Measurements from ENCODE around the gene CSAD. TPM values are rescaled to one million over a fixed set of nuclear protein-coding genes. Genes with fewer than 3 reads are reported as not detected.

The CSAD gene
- total RNA-seq, 1 experiment from 2014 or later = 33.1 TPM

DNA sequence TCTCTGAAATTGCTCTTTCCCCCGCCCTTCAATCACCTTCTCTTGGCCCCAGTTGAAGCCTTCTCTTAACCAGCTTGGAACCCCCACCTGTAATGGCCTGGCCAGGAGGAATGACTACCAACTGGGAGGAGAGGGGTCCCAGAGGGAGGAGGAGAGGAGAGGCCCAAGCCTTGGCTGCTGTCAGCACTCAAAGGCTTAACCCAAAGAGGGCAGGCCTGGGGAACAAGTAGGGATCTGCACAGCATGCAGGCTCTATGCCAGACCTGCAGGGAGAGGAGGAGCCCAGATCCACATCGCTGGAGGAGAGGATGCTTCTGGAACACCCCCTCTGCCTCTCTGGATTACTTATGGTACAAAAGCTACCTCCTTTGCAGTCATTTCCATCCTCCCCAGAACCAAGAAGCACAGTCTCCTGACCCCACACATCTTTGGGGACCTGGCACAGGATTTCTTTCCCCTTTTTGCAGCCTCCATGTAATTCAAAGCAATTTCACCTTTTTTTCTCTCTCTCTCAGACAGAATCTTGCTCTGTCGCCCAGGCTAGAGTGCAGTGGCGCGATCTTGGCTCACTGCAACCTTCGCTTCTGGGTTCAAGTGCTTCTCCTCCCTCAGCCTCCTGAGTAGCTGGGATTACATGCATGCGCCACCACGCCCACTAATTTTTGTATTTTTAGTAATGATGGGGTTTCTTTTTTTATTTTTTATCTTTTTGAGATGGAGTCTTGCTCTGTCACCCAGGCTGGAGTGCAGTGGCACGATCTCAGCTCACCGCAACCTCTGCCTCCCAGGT lies 45.1 kb upstream of the CSAD start:
- peaks cover 47% of the 10 kb centered on the region for H3F3A ChIP-seq (ENCODE audit: insufficient read depth, low read depth)
- ChIA-PET CTCF (interaction anchor here (0.6 to 0.7 kb wide), 2 partner anchors 90 to 397 kb away, joined by 3 read pairs; no protein-coding TSS in a partner anchor), POLR2A (ENCODE audit: unreplicated experiment) (interaction anchor here (0.6 kb wide), 1 partner anchor 44 kb away, joined by 4 read pairs; no protein-coding TSS in a partner anchor)
- no peaks in the 10 kb centered on the region for H3K27me3 ChIP-seq (ENCODE audit: insufficient read depth, low read depth)
- peaks cover 70% of the 10 kb centered on the region for H3K4me1 ChIP-seq (replicated peaks; ENCODE audit: insufficient read depth)
- intact Hi-C loops (cut with micrococcal nuclease; ENCODE audit: unreplicated experiment) = no loop called here
- no peak overlapping the region for H3K4me3 ChIP-seq
- peak overlapping the region; percentile 41; the same call in 1 of the 2 replicates for H3K4me2 ChIP-seq
- TF ChIP-seq EZH2 (IDR thresholded peaks at IDR 0.05; ENCODE audit: low read depth) = no peak
- TF ChIP-seq, protein P1, sequence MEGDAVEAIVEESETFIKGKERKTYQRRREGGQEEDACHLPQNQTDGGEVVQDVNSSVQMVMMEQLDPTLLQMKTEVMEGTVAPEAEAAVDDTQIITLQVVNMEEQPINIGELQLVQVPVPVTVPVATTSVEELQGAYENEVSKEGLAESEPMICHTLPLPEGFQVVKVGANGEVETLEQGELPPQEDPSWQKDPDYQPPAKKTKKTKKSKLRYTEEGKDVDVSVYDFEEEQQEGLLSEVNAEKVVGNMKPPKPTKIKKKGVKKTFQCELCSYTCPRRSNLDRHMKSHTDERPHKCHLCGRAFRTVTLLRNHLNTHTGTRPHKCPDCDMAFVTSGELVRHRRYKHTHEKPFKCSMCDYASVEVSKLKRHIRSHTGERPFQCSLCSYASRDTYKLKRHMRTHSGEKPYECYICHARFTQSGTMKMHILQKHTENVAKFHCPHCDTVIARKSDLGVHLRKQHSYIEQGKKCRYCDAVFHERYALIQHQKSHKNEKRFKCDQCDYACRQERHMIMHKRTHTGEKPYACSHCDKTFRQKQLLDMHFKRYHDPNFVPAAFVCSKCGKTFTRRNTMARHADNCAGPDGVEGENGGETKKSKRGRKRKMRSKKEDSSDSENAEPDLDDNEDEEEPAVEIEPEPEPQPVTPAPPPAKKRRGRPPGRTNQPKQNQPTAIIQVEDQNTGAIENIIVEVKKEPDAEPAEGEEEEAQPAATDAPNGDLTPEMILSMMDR (conservative IDR thresholded peaks at IDR 0.05) = no peak
- no peaks in the 10 kb centered on the region for H4K20me1 ChIP-seq (ENCODE audit: insufficient read depth)
- no TSS peak for BruUV-seq (replicated peaks)
- H3K9me2 ChIP-seq (ENCODE audit: insufficient read depth) = no peaks in the 10 kb centered on the region
- H3K27ac ChIP-seq = no peak overlapping the region
- peaks cover 10% of the 10 kb centered on the region; the same call in 1 of the 2 replicates for H3K36me3 ChIP-seq (ENCODE audit: low read depth)
- DNase-seq = no peak
- H3K79me2 ChIP-seq (ENCODE audit: low read depth) = peaks cover 45% of the 10 kb centered on the region
- no peak overlapping the region for H2AFZ ChIP-seq
- H3K9me3 ChIP-seq (ENCODE audit: insufficient read depth, low read depth) = no peaks in the 10 kb centered on the region

DNA sequence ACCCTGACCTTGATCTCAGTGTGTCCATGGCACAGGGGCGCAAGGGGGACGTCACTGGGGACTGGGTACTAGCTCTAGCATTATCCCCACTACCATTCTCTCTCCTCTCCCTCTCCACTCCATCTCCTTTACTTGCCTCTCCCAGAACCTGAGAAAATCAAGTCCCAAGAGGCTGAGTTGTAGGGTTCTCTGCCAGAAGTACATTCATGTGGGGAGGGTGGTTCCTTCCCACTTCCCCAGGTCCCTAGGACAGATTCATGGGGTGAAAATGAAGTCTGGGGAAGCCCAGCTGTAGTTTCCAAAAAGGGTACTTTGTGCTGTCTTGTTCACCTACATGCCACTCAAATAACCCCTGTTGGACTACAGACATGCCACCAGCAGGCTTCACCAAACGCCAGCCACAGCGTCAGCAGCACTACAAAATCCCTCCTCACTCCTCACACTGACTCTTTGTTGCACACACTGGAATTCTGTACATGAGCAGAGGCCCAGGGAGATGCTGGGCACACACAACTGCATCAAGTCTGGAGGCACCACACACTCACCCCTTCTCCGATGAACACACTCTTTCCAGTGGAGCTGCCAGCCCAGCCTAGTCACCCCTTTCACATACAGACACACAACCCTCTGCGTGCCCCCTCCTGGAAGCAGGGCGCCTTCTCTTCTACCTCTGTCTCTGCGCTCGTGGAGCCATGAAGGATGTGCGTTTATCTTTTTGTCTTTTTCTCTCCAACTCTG lies 44.3 kb upstream of the CSAD start:
- H3K9me3 ChIP-seq (ENCODE audit: insufficient read depth, low read depth) = no peaks in the 10 kb centered on the region
- H3K4me2 ChIP-seq = peak overlapping the region; percentile 41
- H3F3A ChIP-seq (ENCODE audit: insufficient read depth, low read depth) = peaks cover 49% of the 10 kb centered on the region
- H4K20me1 ChIP-seq (ENCODE audit: insufficient read depth) = no peaks in the 10 kb centered on the region
- intact Hi-C loops (cut with micrococcal nuclease; ENCODE audit: unreplicated experiment) = no loop called here
- H3K27ac ChIP-seq = peak overlapping the region; percentile 20; the same call in 1 of the 2 replicates
- POLR2A ChIA-PET (ENCODE audit: unreplicated experiment) = interaction anchor here (0.7 kb wide), 2 partner anchors 120 to 344 kb away, joined by 3 read pairs; no protein-coding TSS in a partner anchor
- H3K36me3 ChIP-seq (ENCODE audit: low read depth) = peaks cover 10% of the 10 kb centered on the region; the same call in 1 of the 2 replicates
- DNase-seq = no peak
- no TSS peak for BruUV-seq (replicated peaks)
- TF ChIP-seq, protein P1 (conservative IDR thresholded peaks at IDR 0.05) = no peak
- TF ChIP-seq EZH2 (IDR thresholded peaks at IDR 0.05; ENCODE audit: low read depth) = no peak
- H3K79me2 ChIP-seq (ENCODE audit: low read depth) = peaks cover 39% of the 10 kb centered on the region
- H2AFZ ChIP-seq = no peak overlapping the region
- CTCF ChIA-PET = interaction anchor here (1.0 kb wide), 1 partner anchor 27 kb away, joined by 3 read pairs; a partner anchor contains a TSS
- H3K4me3 ChIP-seq = no peak overlapping the region
- H3K4me1 ChIP-seq (replicated peaks; ENCODE audit: insufficient read depth) = peaks cover 64% of the 10 kb centered on the region
- H3K27me3 ChIP-seq (ENCODE audit: insufficient read depth, low read depth) = no peaks in the 10 kb centered on the region
- no peaks in the 10 kb centered on the region for H3K9me2 ChIP-seq (ENCODE audit: insufficient read depth)
